Cardiac fibroblast (primary cell): ENCODE results near the gene UBA1.

Experiments
- DNase-seq, 2 donors: peaks; one replicate each; pipeline versions ENCODE4 v3.0.0 to v3.0.0-alpha.2; 2010; ENCODE audit warnings: low read depth in 2 of 2
- H3K4me3 ChIP-seq, 2 donors: replicated peaks in 1 of 2; 1 replicate in 1 of 2; 2 replicates in 1 of 2; pipeline ENCODE4 v1.5.1; 2011; ENCODE audit warnings: low read depth in 2 of 2, low read length in 2 of 2, mild to moderate bottlenecking in 2 of 2, moderate library complexity in 1 of 2
- TF ChIP-seq, protein P1 (sequence below): IDR thresholded peaks from one replicate; pipeline ENCODE4 v1.5.1; 2011; ENCODE audit warnings: low read depth, mild to moderate bottlenecking, low read length, inconsistent platforms

Gene UBA1

DNA sequence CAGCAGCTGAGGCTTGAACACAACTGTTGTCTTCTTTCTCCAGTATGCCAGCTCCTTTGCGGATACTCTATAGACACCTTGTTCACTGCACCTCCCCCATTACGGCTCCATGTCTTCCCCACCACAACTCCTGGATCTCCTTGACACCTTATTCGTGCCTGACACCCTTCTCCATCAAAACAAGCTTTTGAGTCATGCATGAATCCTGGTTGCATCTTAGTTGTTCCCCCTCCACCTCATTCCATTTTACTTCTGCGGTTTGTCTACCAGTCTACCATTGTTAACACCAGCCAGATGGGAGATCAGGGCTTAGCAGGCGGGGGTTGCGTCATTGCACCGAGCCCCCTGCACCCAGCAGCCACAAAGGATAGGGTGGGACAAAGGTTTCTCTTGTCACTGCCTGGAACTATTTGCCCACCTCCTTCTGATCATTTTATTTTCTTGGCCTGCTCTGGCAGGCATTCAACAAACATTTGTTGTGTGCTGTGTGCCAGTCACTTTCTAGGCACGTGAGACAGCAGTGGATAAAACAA is 22.8 kb downstream of the UBA1 start:
- DNase-seq, result no peak
- no peak overlapping the region for H3K4me3 ChIP-seq
- TF ChIP-seq, protein P1, sequence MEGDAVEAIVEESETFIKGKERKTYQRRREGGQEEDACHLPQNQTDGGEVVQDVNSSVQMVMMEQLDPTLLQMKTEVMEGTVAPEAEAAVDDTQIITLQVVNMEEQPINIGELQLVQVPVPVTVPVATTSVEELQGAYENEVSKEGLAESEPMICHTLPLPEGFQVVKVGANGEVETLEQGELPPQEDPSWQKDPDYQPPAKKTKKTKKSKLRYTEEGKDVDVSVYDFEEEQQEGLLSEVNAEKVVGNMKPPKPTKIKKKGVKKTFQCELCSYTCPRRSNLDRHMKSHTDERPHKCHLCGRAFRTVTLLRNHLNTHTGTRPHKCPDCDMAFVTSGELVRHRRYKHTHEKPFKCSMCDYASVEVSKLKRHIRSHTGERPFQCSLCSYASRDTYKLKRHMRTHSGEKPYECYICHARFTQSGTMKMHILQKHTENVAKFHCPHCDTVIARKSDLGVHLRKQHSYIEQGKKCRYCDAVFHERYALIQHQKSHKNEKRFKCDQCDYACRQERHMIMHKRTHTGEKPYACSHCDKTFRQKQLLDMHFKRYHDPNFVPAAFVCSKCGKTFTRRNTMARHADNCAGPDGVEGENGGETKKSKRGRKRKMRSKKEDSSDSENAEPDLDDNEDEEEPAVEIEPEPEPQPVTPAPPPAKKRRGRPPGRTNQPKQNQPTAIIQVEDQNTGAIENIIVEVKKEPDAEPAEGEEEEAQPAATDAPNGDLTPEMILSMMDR, result no peak

DNA sequence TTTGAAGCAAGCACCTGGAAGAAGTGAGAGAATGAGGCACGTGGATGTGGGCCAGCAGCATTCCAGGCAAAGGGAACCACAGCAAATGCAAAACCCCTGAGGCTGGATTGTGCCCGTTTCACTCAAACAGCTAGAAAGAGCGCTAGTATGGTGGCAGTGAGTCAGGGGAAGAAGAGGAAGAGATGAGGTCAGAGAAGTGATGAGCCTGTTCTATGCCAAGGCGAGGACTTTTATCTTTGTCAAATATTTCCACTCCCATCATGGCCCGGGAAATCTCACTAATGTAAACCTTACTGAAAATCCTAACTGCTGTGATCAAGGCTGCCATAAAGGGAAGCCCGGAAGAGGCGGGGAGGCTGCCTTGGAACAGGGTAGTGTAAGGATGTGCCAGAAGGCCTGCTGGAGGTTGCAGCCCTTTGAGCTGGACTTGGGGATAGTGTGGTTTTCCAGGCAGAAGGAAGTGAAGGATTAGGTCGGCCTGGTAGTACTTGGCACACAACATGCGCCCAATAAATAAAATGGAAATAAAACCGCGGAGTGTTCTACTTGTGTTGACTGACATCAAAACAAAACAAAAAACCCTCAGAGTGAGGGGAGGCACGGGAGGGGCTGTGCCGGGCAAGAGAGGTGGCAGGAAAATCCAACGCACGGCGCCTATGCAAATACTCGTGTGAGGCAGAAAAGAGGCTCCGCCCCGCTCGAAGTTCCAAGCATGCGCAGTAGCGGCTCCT is 23.7 kb downstream of the UBA1 start:
- TF ChIP-seq, protein P1, result no peak
- DNase-seq, result peak; percentile 66 to 68
- no peak overlapping the region for H3K4me3 ChIP-seq

DNA sequence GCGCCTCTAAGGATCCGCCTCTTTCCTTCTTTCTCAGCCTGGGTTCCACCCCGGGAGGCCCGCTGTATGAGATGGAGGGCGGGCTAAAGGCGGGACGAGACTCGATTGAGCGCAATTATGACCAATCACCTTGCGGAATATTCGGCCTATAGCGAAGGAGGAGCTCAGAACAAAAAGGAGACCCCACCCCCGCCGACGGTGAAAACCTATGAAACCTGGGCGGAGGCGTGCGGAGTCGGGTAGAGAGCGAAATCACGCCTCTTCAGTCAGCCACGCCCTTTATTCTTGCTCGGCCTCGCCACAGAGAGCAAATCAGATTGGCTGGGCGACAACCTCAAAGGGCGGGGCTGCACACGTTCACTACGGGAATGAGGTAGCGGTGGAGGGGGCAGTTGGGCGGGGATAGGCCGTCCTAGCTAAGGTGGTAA is 24.2 kb downstream of the UBA1 start:
- peak; percentile 98 to 99 for DNase-seq
- peak overlapping the region; percentile 65 to 66 for H3K4me3 ChIP-seq
- TF ChIP-seq, protein P1, result no peak

DNA sequence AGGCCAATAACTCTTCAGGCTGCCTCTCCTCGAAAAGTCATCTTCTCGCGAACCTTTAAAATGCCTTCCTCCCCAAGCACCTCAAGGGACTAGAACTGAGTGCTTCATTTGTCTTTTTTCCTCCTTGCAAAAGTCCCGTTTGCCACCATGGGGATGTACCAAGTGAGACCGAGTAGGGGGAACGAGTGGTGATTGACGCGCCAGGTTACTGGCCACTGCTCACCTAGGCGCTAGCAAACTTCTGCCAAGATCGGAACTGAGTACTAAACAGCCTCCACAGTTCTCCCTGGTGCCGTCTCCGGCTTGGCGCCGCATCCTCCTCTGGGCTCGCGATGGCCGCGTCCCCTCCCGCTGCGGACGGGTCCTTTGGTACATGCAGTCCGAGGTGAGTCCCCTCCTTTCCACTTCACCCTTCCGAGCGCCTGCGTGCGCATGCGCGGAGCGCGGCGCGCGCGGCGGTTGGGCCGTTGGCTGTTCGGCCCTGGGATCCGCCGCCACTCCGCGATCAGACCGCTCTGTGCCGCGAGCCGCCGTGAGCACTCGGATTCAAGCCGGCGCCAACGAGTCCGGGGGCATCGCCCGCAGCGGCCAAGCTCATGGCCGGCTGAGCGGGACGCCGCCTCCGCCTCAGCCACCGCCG is 24.8 kb downstream of the UBA1 start, which contains the start of gene CDK16:
TSS of gene CDK16 (plus strand) at position 402 of the 640 bp plus-strand sequence. CDS start 4,877 bp downstream, outside the sequence.
- peak within 1 kb of the TSS; percentile 65 to 66 for H3K4me3 ChIP-seq
- DNase-seq, result peak; percentile 80 to 87
- TF ChIP-seq, protein P1, result no peak

DNA sequence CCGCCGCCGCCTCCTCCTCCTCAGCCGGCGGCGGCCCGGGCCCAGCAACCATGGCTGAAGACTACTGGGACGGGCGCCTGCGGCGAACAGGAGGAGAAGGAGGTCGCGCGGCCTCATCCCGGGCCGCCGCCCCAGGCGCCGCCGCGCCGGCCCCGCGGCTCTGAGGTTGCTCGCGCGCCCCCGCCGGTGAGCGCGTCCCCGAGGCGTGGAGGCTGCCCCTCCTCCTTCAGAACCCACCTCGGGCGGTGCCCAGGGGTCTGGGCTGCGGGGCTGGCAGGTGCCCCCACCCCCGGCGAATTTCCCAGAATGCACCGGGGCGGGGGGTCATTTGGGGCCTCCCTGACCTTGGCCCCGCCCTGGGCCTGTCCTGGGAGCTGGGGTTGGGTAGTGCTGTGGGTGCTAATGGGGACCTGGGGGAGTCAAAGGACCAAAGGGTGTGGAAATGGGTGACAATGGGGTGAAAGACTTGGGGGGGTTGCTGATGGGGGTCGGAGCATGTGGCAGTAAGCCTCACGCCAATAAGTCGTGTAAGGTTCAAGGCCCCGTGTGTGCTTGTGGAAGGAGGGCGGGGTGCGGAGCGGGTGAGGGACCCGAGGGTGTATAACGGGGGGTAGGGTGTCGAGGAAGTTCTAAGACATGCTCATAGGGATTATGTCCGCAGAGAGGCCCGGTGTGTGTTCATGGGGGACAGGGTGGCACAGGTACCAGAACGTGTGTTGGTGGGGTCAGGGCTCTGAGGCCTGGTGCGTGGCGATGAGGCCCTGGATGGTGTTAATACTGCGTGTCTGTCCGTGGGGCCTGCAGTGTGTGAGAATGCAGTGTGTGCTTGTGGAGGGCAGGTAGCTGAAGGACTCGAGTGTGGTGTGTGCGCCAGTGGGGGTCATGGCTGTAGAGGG is 25.5 kb downstream of the UBA1 start:
- DNase-seq, result no peak
- TF ChIP-seq, protein P1, result no peak
- peak overlapping the region; percentile 65 to 66 for H3K4me3 ChIP-seq

DNA sequence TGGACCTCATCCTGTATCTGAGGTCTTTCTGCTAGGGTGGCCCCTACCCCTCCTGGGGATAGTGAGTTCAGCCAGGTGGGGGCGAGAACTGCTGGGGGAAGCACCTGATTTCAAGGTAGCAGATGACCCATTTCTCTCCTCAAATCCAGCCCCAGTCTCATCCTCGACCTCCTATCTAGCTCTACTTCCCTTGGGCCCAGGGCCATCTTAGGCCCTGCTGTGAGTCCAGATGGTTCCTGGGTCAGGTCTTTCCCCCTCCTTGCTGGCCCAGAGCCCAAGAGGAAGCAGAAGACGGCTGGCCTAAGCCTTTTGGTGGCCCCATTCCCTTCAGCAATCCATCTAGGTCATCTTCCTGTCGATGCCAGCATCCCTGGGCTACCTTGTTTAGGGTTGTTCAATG is 28.1 kb downstream of the UBA1 start:
- no peak for DNase-seq
- TF ChIP-seq, protein P1, result no peak

More for the DNA sequence above, 28.1 kb downstream of the UBA1 start:
- no peak overlapping the region for H3K4me3 ChIP-seq
